Measurements from ENCODE around the gene BGN. TPM values are rescaled to one million over a fixed set of nuclear protein-coding genes. Genes with fewer than 3 reads are reported as not detected.

BGN gene
- total and polyA plus RNA-seq, 10 of the 15 experiments (the other 5 are each of a cell fraction or from before 2014, with no cell fraction given) = 0.06 to 0.18 (median 0.12) TPM; not detected in 7

DNA sequence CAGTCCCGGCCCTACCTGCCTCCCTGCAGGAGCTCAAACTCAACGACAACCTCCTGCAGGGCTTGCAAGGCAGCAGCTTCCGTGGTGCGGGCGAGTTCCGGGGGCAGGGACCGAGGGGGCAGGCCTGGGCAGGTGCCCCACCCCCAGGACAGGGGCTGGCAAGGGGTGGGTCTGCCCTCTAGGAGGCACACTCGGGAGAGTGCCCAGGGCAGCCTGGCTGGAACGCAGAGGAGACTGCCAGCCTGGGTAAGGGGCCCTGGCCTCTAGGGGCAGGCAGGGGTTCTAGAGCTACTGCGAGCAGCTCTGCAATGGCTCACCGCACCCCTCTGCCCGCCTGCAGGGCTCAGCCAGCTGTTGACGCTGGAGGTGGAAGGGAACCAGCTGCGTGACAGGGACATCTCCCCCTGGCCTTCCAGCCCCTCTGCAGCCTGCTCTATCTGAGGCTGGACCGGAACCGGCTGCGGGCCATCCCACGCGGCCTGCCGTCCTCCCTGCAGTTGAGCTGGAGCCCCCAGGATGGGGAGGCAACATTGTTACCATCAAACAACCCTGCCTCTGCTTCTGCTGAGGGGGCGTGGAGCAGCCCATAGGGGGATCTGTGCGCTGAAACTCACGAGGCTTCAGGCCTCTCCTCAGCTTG, 12.3 kb upstream of the BGN start:
- no peaks in the 10 kb centered on the region for H3K36me3 ChIP-seq (ENCODE audit: control insufficient read depth in 2 of 2, insufficient read depth in 2 of 2, low read length in 1 of 2)
- no peaks in the 10 kb centered on the region for H4K20me1 ChIP-seq (ENCODE audit: control insufficient read depth, insufficient read depth)
- H2AFZ ChIP-seq (ENCODE audit: control insufficient read depth, low read depth, low read length) = no peak overlapping the region
- H3K27me3 ChIP-seq (replicated peaks in 1 of 2; ENCODE audit: control insufficient read depth in 2 of 2, insufficient read depth in 2 of 2, low read length in 1 of 2) = no peaks in the 10 kb centered on the region
- H3K4me1 ChIP-seq (ENCODE audit: control insufficient read depth, insufficient read depth, low read length) = no peaks in the 10 kb centered on the region
- ChIA-PET CTCF (no interaction called here), POLR2A (no interaction called here), SMC1A (ENCODE audit: uncharacterized antibody, unreplicated experiment) (no interaction called here), RAD21 (ENCODE audit: unreplicated experiment) (no interaction called here)
- H3K9me3 ChIP-seq (replicated peaks; ENCODE audit: control insufficient read depth, insufficient read depth, low read length) = no peaks in the 10 kb centered on the region
- no peak for FAIRE-seq
- no peak overlapping the region for H3K4me3 ChIP-seq
- DNase-seq (ENCODE audit: low read depth, low spot score) = no peak
- 30% methylated on average over 22 of the region's 23 CpGs for WGBS (ENCODE audit: insufficient coverage, insufficient replicate concordance, low lambda C conversion rate, missing lambda C conversion rate)
- no peak overlapping the region for H3K4me2 ChIP-seq (ENCODE audit: control insufficient read depth, insufficient read depth)
- no peak for TF ChIP-seq ZNF207 (IDR thresholded peaks at IDR 0.05; ENCODE audit: borderline replicate concordance)
- TF ChIP-seq, protein P1, sequence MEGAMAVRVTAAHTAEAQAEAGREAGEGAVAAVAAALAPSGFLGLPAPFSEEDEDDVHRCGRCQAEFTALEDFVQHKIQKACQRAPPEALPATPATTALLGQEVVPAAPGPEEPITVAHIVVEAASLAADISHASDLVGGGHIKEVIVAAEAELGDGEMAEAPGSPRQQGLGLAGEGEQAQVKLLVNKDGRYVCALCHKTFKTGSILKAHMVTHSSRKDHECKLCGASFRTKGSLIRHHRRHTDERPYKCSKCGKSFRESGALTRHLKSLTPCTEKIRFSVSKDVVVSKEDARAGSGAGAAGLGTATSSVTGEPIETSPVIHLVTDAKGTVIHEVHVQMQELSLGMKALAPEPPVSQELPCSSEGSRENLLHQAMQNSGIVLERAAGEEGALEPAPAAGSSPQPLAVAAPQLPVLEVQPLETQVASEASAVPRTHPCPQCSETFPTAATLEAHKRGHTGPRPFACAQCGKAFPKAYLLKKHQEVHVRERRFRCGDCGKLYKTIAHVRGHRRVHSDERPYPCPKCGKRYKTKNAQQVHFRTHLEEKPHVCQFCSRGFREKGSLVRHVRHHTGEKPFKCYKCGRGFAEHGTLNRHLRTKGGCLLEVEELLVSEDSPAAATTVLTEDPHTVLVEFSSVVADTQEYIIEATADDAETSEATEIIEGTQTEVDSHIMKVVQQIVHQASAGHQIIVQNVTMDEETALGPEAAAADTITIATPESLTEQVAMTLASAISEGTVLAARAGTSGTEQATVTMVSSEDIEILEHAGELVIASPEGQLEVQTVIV (IDR thresholded peaks at IDR 0.05; ENCODE audit: borderline replicate concordance, partially characterized antibody) = no peak
- TF ChIP-seq, protein P2, sequence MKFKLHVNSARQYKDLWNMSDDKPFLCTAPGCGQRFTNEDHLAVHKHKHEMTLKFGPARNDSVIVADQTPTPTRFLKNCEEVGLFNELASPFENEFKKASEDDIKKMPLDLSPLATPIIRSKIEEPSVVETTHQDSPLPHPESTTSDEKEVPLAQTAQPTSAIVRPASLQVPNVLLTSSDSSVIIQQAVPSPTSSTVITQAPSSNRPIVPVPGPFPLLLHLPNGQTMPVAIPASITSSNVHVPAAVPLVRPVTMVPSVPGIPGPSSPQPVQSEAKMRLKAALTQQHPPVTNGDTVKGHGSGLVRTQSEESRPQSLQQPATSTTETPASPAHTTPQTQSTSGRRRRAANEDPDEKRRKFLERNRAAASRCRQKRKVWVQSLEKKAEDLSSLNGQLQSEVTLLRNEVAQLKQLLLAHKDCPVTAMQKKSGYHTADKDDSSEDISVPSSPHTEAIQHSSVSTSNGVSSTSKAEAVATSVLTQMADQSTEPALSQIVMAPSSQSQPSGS (IDR thresholded peaks at IDR 0.05; ENCODE audit: low read length) = no peak
- no peak for TF ChIP-seq TCF12 (IDR thresholded peaks at IDR 0.05; ENCODE audit: low read depth, low read length)
- no peak for TF ChIP-seq GATAD2B (conservative IDR thresholded peaks at IDR 0.05; ENCODE audit: low read depth)
- H3K79me2 ChIP-seq (ENCODE audit: control insufficient read depth, insufficient read depth, low read length) = no peaks in the 10 kb centered on the region
- H3K9ac ChIP-seq (ENCODE audit: control insufficient read depth, insufficient read depth, low read length) = no peak overlapping the region
- no peak overlapping the region for H3K27ac ChIP-seq (ENCODE audit: control insufficient read depth, insufficient read depth)
- no peak for ATAC-seq
- intact Hi-C loops (cut with micrococcal nuclease; ENCODE audit: unreplicated experiment) = no loop called here
- no TSS peak for BruUV-seq (replicated peaks)
- in situ Hi-C loops (cut with MboI) = no loop called here

All from GM12878 (cell line).